ENCODE measurements around the gene UBE2O. TPM values are rescaled to one million over a fixed set of nuclear protein-coding genes. Genes with fewer than 3 reads are reported as not detected.

The UBE2O gene
- total RNA-seq, 1 donor from 2014 or later, result 35.7 TPM

DNA sequence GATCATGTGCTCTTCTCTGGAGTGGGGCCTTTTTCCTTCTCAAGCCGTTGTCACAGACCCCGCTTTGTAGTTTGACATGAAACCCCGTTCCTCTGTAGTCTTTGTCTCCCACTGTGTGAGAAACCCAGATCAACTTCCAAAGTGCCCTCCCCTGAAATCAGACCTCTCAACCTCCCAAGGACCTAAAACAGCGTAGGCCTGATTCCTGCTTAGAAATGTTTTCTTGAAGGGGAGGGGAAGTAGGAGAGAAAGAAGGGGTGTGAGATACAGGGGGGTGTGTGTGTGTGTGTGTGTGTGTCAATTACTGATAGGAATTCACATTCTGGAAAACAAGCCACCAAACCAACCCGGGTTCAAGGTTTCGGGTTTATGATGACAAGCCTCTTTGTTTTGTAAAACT, 1.4 kb downstream of the UBE2O start:
- TF ChIP-seq, protein P1, sequence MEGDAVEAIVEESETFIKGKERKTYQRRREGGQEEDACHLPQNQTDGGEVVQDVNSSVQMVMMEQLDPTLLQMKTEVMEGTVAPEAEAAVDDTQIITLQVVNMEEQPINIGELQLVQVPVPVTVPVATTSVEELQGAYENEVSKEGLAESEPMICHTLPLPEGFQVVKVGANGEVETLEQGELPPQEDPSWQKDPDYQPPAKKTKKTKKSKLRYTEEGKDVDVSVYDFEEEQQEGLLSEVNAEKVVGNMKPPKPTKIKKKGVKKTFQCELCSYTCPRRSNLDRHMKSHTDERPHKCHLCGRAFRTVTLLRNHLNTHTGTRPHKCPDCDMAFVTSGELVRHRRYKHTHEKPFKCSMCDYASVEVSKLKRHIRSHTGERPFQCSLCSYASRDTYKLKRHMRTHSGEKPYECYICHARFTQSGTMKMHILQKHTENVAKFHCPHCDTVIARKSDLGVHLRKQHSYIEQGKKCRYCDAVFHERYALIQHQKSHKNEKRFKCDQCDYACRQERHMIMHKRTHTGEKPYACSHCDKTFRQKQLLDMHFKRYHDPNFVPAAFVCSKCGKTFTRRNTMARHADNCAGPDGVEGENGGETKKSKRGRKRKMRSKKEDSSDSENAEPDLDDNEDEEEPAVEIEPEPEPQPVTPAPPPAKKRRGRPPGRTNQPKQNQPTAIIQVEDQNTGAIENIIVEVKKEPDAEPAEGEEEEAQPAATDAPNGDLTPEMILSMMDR (IDR thresholded peaks at IDR 0.05; ENCODE audit: borderline replicate concordance), result no peak
- Histone ChIP-seq H3K27me3 (ENCODE audit: low read depth) (no peaks in the 10 kb centered on the region), H3K9me3 (replicated peaks) (no peaks in the 10 kb centered on the region), H3K4me1 (peaks cover 64% of the 10 kb centered on the region), H3K27ac (replicated peaks) (peak overlapping the region; percentile 94), H3K36me3 (no peaks in the 10 kb centered on the region), H3K4me3 (peak overlapping the region; percentile 99)
- intact Hi-C loops (cut with micrococcal nuclease), result loop anchor here (10.0 kb wide), 1 partner anchor 47 kb away; no protein-coding TSS in a partner anchor
- no peak for DNase-seq

DNA sequence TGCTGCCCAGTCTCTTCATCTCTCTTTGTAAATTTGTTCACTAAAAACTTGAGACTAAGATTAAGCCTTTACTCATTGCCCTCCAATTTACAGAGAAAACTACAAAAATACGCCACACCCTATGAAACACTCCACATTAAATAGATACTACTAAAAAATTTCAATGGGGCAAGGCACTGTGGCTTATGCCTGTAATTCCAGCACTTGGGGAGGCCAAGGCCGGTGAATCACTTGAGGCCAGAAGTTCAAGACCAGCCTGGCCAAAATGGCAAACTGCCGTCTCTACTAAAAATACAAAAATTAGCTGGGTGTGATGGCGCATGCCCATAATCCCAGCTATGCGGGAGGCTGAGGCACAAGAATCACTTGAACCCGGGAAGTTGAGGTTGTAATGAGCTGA, 3.8 kb downstream of the UBE2O start:
- no peak for DNase-seq
- H3K9me3 ChIP-seq (replicated peaks), result no peaks in the 10 kb centered on the region
- intact Hi-C loops (cut with micrococcal nuclease), result no loop called here
- peak overlapping the region; percentile 32 for H3K4me3 ChIP-seq
- peaks cover 88% of the 10 kb centered on the region for H3K4me1 ChIP-seq
- H3K27me3 ChIP-seq (ENCODE audit: low read depth), result no peaks in the 10 kb centered on the region
- H3K27ac ChIP-seq (replicated peaks), result peak overlapping the region; percentile 94
- TF ChIP-seq, protein P1 (IDR thresholded peaks at IDR 0.05; ENCODE audit: borderline replicate concordance), result no peak
- H3K36me3 ChIP-seq, result no peaks in the 10 kb centered on the region

DNA sequence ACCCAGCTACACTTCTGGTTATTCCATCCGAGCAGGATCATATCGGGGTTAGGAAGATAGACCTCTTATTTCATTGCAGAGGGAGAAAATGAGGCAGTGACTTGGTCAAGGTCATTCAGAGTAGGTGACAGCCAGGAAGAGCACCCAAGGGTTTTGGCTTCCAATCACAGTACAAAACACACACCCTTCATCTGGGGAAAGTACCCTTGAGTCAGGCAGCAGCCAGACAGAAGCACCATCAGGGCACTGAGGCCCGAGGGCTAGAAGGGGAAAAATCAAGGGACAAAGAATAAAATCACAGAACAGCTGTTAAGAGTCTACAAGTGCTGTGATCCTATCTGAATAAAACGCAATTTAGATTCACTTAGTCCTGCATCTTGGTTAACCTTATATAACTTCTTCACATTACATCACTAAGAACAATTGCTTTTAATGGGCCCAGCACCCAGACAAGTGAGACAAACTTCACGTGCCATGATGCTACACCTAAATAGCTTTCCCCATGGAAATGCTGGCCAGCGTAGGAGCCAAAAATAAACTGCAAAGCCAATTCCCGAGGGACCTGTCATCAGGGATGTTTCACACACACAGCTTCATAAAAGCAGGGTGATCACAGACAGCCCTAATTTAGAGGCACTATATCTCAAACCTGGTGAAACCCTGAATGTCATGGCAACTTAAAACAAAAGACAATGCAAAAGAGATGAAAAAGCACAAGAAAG, 4.9 kb downstream of the UBE2O start:
- peak overlapping the region; percentile 32 for H3K4me3 ChIP-seq
- TF ChIP-seq, protein P1 (IDR thresholded peaks at IDR 0.05; ENCODE audit: borderline replicate concordance), result no peak
- H3K27ac ChIP-seq (replicated peaks), result peak overlapping the region; percentile 94
- no peaks in the 10 kb centered on the region for H3K36me3 ChIP-seq
- no peaks in the 10 kb centered on the region for H3K27me3 ChIP-seq (ENCODE audit: low read depth)
- no peaks in the 10 kb centered on the region for H3K9me3 ChIP-seq (replicated peaks)
- intact Hi-C loops (cut with micrococcal nuclease), result no loop called here
- peaks cover 98% of the 10 kb centered on the region for H3K4me1 ChIP-seq
- no peak for DNase-seq

DNA sequence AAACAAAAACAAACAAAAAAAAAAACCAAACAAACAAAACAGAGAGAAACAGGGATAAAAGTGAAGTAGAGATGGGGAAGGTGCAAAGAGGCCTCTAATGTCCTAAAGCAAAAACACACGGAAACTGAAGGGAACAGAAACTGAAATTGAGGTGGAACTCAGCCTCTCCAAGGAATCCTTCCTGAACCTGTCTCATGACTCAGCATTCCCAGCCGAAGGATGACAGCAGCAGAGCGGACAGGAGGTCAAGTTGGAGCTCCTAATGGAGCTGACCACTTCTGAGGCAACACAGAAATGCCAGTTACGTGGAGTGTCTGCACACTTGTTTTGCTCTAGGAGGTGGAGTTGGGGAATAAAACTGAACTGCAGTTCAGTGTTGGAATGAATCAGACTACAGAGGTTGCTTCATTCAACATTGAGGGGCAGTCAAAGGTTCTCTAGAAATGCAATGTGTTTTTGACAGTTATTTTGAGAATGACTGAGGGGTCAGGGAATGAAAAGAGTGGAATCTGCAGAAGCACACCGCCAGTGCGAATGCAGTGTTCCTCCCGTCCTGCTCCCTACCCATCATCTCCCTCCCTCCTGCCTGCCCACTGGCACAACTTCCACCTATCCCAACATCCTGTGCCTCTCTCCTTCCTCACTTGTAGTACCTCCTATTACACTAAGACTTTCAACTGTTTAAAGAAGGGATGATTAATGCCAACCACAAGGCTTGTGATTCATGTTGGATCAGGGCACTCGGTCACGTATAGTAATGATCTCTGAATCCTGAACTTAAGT, 6.3 kb downstream of the UBE2O start:
- TF ChIP-seq, protein P1 (IDR thresholded peaks at IDR 0.05; ENCODE audit: borderline replicate concordance), result no peak
- intact Hi-C loops (cut with micrococcal nuclease), result no loop called here
- Histone ChIP-seq H3K9me3 (replicated peaks) (no peaks in the 10 kb centered on the region), H3K36me3 (no peaks in the 10 kb centered on the region), H3K4me3 (peak overlapping the region; percentile 15), H3K4me1 (peaks cover 100% of the 10 kb centered on the region), H3K27me3 (ENCODE audit: low read depth) (no peaks in the 10 kb centered on the region), H3K27ac (replicated peaks) (peak overlapping the region; percentile 94)
- no peak for DNase-seq

DNA sequence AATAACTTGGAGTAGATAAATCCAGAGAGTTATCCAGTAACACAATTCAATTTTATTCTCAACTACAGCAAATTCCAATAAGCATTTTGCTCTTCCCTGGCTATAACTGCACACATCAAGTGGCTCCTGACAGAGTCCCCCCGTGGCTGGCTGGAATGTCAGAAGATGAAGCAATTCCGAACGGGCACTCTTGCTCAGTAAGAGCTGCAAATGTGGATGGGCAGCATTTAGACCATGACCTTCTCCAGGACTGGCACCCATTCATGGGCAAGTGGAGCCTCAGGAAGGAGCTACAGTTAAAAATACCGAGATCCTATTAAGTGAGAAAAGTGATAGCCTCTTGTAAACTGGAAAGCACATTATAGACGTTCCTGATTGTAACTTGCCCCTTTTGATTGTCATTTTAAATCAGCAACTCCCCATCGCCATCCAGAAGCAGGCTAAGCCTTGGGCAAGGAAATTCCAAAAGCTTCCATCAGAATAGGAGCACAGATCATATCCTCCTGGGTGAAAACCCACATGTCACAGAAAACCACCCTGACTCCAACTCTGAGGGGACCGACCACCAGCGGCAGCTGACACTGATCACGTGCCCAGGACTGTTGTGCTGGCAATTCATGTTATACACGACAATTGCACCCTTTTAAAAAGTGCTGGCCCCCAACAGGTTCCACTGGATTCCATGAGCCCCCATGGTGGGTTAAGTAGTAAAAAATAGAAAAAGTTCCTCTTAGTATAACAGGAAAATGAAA, 7.1 kb downstream of the UBE2O start:
- no peaks in the 10 kb centered on the region for H3K9me3 ChIP-seq (replicated peaks)
- intact Hi-C loops (cut with micrococcal nuclease), result no loop called here
- TF ChIP-seq, protein P1 (IDR thresholded peaks at IDR 0.05; ENCODE audit: borderline replicate concordance), result no peak
- peak overlapping the region; percentile 94 for H3K27ac ChIP-seq (replicated peaks)
- no peaks in the 10 kb centered on the region for H3K27me3 ChIP-seq (ENCODE audit: low read depth)
- peak overlapping the region; percentile 15 for H3K4me3 ChIP-seq
- peaks cover 100% of the 10 kb centered on the region for H3K4me1 ChIP-seq
- H3K36me3 ChIP-seq, result no peaks in the 10 kb centered on the region
- DNase-seq, result no peak

Measured in left ventricle myocardium inferior (tissue), 1 donor.